Measurements from ENCODE around the gene PRKN. TPM values are rescaled to one million over a fixed set of nuclear protein-coding genes. Genes with fewer than 3 reads are reported as not detected.

The PRKN gene
- total and polyA plus RNA-seq, 8 donors = 0.82 to 7.2 (median 2.9) TPM

DNA sequence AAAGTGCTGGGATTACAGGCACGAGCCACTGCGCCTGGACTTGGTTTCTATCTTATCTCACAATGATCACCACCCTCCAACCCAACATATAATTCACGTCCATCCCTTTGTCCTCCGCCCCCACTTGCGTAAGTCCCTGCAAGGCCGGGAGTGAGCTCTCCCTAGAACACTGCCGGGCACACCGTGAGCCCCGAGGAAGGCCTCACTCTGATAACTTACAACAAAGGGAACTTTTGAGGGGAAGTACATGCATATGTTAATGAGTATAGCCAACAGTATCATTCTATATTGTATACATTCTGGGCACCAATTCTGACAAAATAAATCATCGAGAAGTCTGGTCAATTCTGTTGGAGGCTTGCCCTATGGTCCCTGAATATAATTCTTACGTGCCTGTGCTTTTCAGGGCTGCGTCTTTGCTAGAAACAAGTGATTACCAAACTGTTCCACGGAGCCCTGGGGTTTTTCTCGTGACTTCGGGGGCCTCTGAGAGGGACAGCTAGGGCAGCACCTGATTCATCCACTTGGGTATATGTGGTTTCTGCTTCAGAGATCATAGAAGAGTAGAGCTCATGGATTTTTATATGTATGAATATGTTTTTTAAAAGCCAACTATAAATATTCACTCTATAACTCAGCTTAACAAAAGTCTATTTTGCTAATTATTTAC, 983.9 kb downstream of the PRKN start:
- 91 to 93% methylated on average over 15 of the region's 15 CpGs for WGBS, 2 donors
- DNase-seq (no peak), FAIRE-seq (no peak), ATAC-seq (no peak)
- intact Hi-C loops (cut with DNase I) = no loop called here
- Histone ChIP-seq H3K9me3 (no peaks in the 10 kb centered on the region), H3K27ac (no peak overlapping the region), H3K4me3 (no peak overlapping the region), H3K4me1 (no peaks in the 10 kb centered on the region), H3K27me3 (no peaks in the 10 kb centered on the region), H3K36me3 (no peaks in the 10 kb centered on the region)
- TF ChIP-seq, protein P1, sequence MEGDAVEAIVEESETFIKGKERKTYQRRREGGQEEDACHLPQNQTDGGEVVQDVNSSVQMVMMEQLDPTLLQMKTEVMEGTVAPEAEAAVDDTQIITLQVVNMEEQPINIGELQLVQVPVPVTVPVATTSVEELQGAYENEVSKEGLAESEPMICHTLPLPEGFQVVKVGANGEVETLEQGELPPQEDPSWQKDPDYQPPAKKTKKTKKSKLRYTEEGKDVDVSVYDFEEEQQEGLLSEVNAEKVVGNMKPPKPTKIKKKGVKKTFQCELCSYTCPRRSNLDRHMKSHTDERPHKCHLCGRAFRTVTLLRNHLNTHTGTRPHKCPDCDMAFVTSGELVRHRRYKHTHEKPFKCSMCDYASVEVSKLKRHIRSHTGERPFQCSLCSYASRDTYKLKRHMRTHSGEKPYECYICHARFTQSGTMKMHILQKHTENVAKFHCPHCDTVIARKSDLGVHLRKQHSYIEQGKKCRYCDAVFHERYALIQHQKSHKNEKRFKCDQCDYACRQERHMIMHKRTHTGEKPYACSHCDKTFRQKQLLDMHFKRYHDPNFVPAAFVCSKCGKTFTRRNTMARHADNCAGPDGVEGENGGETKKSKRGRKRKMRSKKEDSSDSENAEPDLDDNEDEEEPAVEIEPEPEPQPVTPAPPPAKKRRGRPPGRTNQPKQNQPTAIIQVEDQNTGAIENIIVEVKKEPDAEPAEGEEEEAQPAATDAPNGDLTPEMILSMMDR (IDR thresholded peaks at IDR 0.05) = no peak

DNA sequence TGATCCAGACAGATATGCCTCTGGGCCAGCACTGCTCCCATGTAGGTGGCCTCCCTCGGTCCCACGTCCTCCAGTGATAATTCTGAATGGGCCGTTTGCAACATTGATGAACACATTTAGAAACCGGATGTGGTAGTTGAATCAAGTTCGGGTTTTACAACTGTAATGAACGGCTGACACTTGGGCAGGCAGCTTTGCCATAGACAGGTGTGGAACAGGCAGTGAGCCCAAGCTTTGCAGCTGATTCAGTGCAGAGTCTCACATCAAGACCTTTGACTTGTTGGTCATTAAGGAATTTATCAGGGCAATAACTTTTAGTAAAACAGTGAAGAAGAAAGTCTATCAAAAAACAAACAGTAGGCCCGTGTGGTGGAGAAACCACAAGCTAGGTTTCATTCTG, 987.1 kb downstream of the PRKN start:
- intact Hi-C loops (cut with DNase I) = no loop called here
- H3K27ac ChIP-seq = no peak overlapping the region
- FAIRE-seq (no peak), DNase-seq (no peak), ATAC-seq (no peak)
- no peaks in the 10 kb centered on the region for H3K9me3 ChIP-seq
- no peak overlapping the region for H3K4me3 ChIP-seq
- H3K4me1 ChIP-seq = no peaks in the 10 kb centered on the region
- TF ChIP-seq, protein P1 (IDR thresholded peaks at IDR 0.05) = no peak
- WGBS, 2 donors = 63 to 66% methylated on average over 7 of the region's 7 CpGs
- H3K36me3 ChIP-seq = no peaks in the 10 kb centered on the region
- H3K27me3 ChIP-seq = no peaks in the 10 kb centered on the region

GRCh38 chr6:161736781-161737292, 990.7 kb downstream of the PRKN start:
- Histone ChIP-seq H3K4me1 (no peaks in the 10 kb centered on the region), H3K4me3 (no peak overlapping the region), H3K27ac (no peak overlapping the region), H3K27me3 (no peaks in the 10 kb centered on the region), H3K36me3 (no peaks in the 10 kb centered on the region), H3K9me3 (no peaks in the 10 kb centered on the region)
- TF ChIP-seq, protein P1 (IDR thresholded peaks at IDR 0.05) = no peak
- FAIRE-seq = no peak
- WGBS, 2 donors = 60 to 63% methylated on average over 6 of the region's 6 CpGs
- DNase-seq = no peak
- no peak for ATAC-seq
- intact Hi-C loops (cut with DNase I) = no loop called here

DNA sequence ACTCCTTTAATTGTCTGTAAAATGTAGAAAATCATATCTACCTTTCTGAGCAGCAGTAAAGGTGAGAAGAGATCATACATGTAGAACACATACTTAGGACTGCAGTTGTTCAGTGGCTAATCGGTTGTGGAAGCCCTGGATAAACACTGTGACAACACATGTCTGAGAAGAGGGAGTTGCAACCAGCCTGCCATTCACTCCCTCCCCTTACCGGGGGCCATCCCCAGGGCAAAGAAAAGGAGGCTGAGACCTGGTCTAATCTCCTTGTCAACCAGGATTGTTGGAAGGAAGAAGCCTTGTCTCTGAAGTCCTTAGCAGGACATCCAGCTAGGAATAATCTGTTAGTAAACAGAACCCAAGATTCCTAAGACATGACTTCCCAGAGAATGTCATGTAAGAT, 991.2 kb downstream of the PRKN start:
- no peak for DNase-seq
- whole genome bisulfite sequencing, 2 donors = 67 to 68% methylated on average over 2 of the region's 2 CpGs
- ATAC-seq = no peak
- TF ChIP-seq, protein P1 (IDR thresholded peaks at IDR 0.05) = no peak
- H3K36me3 ChIP-seq = no peaks in the 10 kb centered on the region
- no peaks in the 10 kb centered on the region for H3K27me3 ChIP-seq
- H3K27ac ChIP-seq = no peak overlapping the region
- FAIRE-seq = no peak
- no peaks in the 10 kb centered on the region for H3K9me3 ChIP-seq
- H3K4me3 ChIP-seq = no peak overlapping the region
- intact Hi-C loops (cut with DNase I) = no loop called here
- H3K4me1 ChIP-seq = no peaks in the 10 kb centered on the region

DNA sequence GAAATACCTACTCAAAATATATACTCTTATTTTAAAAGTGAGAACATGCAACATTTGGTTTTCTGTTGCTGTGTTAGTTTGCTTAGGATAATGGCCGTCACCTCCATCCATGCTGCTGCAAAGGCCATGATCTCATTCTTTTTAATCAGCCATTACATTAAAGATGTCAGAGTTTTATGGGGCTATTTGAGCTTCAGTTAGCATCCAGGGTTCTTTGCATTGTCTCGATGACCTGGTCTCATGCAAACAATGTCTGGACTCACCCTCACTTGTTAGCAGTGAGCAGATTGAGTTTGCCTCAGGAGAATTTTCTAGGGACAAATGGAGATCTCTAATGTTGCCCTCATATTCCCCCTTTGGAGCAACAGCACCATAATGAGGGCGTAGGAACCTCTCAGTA, 995.0 kb downstream of the PRKN start:
- intact Hi-C loops (cut with DNase I) = no loop called here
- no peak for DNase-seq
- Histone ChIP-seq H3K36me3 (no peaks in the 10 kb centered on the region), H3K4me1 (no peaks in the 10 kb centered on the region), H3K27me3 (no peaks in the 10 kb centered on the region), H3K9me3 (no peaks in the 10 kb centered on the region), H3K27ac (no peak overlapping the region), H3K4me3 (no peak overlapping the region)
- WGBS, 2 donors = 85 to 87% methylated on average over 3 of the region's 3 CpGs
- no peak for ATAC-seq
- FAIRE-seq = no peak
- TF ChIP-seq, protein P1 (IDR thresholded peaks at IDR 0.05) = no peak

Data from pancreas (tissue), 10 donors.